Measurements from ENCODE around the gene GNG8.

Gene GNG8

GRCh38 chr19:46586294-46586693 is 49.7 kb downstream of the GNG8 start:
- H3K4me1 ChIP-seq (ENCODE audit: control insufficient read depth, insufficient read depth, low read length), result no peaks in the 10 kb centered on the region
- H3K4me3 ChIP-seq (ENCODE audit: low read depth, low read length), result no peak overlapping the region
- H3K27ac ChIP-seq (ENCODE audit: extremely low read depth, low read depth, low read length), result no peak overlapping the region
- CTCF ChIA-PET, result interaction anchor here (0.9 to 1.5 kb wide), 4 partner anchors 21 to 57 kb away, joined by 3 to 5 read pairs (median 4); no protein-coding TSS in a partner anchor
- no peaks in the 10 kb centered on the region; a peak in 1 of 3 replicates for H3K36me3 ChIP-seq (ENCODE audit: control insufficient read depth in 2 of 2, insufficient read depth in 1 of 2, low read length in 2 of 2)
- POLR2A ChIA-PET, result no interaction called here
- H3K9me3 ChIP-seq (ENCODE audit: control insufficient read depth, insufficient read depth, low read depth, low read length), result no peaks in the 10 kb centered on the region
- no peak for TF ChIP-seq ZNF488 (tag by site-specific recombination; IDR thresholded peaks at IDR 0.05)
- no peak for TF ChIP-seq GFI1B (tag by site-specific recombination; IDR thresholded peaks at IDR 0.05)
- TF ChIP-seq ZNF792 (tag by site-specific recombination; IDR thresholded peaks at IDR 0.05), result no peak
- no peak for TF ChIP-seq OSR2 (tag by site-specific recombination; IDR thresholded peaks at IDR 0.05)
- no peak for TF ChIP-seq PBX3 (CRISPR knock-in tag; IDR thresholded peaks at IDR 0.05)
- TF ChIP-seq ZBTB26 (tag by site-specific recombination; optimal IDR thresholded peaks at IDR 0.05), result no peak
- no peak for TF ChIP-seq ZNF174 (tag by site-specific recombination; IDR thresholded peaks at IDR 0.05)
- TF ChIP-seq ZNF580 (tag by site-specific recombination; IDR thresholded peaks at IDR 0.05), result no peak
- TF ChIP-seq ZNF23 (tag by site-specific recombination; IDR thresholded peaks at IDR 0.05; ENCODE audit: borderline replicate concordance), result no peak
- no peak for TF ChIP-seq HOXD13 (CRISPR knock-in tag; IDR thresholded peaks at IDR 0.05; ENCODE audit: borderline replicate concordance)
- no peak for TF ChIP-seq ZFHX2 (tag by site-specific recombination; conservative IDR thresholded peaks at IDR 0.05)
- TF ChIP-seq ZNF623 (tag by site-specific recombination; IDR thresholded peaks at IDR 0.05), result no peak
- no peak for TF ChIP-seq ZNF473 (tag by site-specific recombination; IDR thresholded peaks at IDR 0.05)
- no peak for TF ChIP-seq ZIC2 (tag by site-specific recombination; IDR thresholded peaks at IDR 0.05)
- no peak for TF ChIP-seq KLF7 (tag by site-specific recombination; IDR thresholded peaks at IDR 0.05; ENCODE audit: borderline replicate concordance)
- no peak for TF ChIP-seq ZEB2 (tag by site-specific recombination; IDR thresholded peaks at IDR 0.05)
- TF ChIP-seq ZNF157 (tag by site-specific recombination; IDR thresholded peaks at IDR 0.05), result no peak
- no peak for TF ChIP-seq ZNF362 (tag by site-specific recombination; IDR thresholded peaks at IDR 0.05)
- no peak for TF ChIP-seq KLF10 (tag by site-specific recombination; IDR thresholded peaks at IDR 0.05)
- no peak for TF ChIP-seq ZNF223 (tag by site-specific recombination; IDR thresholded peaks at IDR 0.05)

GRCh38 chr19:46585539-46585938 is 50.5 kb downstream of the GNG8 start:
- no peak overlapping the region for H3K27ac ChIP-seq (ENCODE audit: extremely low read depth, low read depth, low read length)
- POLR2A ChIA-PET, result no interaction called here
- no peaks in the 10 kb centered on the region for H3K4me1 ChIP-seq (ENCODE audit: control insufficient read depth, insufficient read depth, low read length)
- H3K36me3 ChIP-seq (ENCODE audit: control insufficient read depth in 2 of 2, insufficient read depth in 1 of 2, low read length in 2 of 2), result no peaks in the 10 kb centered on the region; a peak in 1 of 3 replicates
- H3K9me3 ChIP-seq (ENCODE audit: control insufficient read depth, insufficient read depth, low read depth, low read length), result no peaks in the 10 kb centered on the region
- CTCF ChIA-PET, result interaction anchor here (0.6 to 1.5 kb wide), 7 partner anchors 20 to 1700 kb away, joined by 3 to 5 read pairs (median 4); no protein-coding TSS in a partner anchor
- no peak overlapping the region for H3K4me3 ChIP-seq (ENCODE audit: low read depth, low read length)
- TF ChIP-seq ZNF529 (tag by site-specific recombination; IDR thresholded peaks at IDR 0.05; ENCODE audit: insufficient replicate concordance), result no peak
- TF ChIP-seq ZNF184 (tag by site-specific recombination; IDR thresholded peaks at IDR 0.05), result no peak
- TF ChIP-seq ZNF449 (tag by site-specific recombination; IDR thresholded peaks at IDR 0.05), result no peak
- no peak for TF ChIP-seq ZSCAN4 (tag by site-specific recombination; IDR thresholded peaks at IDR 0.05)
- no peak for TF ChIP-seq GLIS1 (tag by site-specific recombination; IDR thresholded peaks at IDR 0.05)
- no peak for TF ChIP-seq HIC1 (tag by site-specific recombination; IDR thresholded peaks at IDR 0.05)

All from HEK293 (cell line).